K562 treated with DMSO at 1 percent for 12 hours (cell line): Measurements from ENCODE around the gene COL23A1. TPM values are rescaled to one million over a fixed set of nuclear protein-coding genes. Genes with fewer than 3 reads are reported as not detected.

Source experiments
- total RNA-seq: library from RNA; unstranded; fragments of 300-600 nt; gene quantifications from 2 replicates; pipeline ENCODE4 v1.2.3, GENCODE V29; 2022; ENCODE audit not compliant: insufficient read depth

COL23A1 gene
- total RNA-seq: 0.27 TPM in 1 of 2 replicates, not detected in the other

GRCh38 chr5:178590141-178590923 is at the start of gene COL23A1:
Gene COL23A1 (minus strand): TSS chr5:178590393.

DNA sequence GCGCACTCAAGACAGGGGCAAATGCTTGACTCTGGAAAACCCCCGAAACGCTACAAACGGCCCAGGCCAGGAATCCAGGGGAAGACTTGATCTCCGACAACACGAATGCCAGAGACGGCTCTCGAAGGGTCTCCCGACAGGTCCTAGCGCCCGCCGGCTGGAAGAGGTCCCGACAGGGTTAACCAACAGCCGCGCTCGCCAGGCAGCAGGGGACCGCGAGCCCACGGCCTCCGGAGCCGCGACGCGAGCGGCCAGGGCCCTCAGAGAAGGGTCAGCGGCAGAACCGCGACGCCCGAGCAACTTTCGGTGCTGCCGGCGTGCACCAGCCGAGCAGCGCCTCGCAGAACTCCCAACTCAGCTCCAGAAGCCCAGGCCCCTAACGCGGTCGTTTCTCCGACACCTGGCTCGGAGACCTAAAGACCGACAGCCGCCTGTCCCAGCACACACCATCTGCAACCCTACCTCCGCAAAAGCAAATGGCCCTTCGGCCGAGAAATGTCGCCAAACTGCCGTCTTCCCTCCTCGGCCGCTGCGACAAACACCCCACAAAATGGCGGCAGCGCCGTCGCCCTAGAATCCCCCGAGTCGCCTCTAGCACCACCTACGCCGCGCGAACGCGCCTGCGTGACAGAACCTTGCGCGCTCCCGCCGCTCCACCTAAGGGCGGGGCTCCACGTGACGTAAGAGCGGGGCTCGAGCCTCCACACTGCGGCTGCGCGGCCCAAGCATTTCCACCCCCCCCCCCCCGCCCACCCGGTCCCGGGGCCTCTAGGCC is 36.5 kb upstream of the COL23A1 start, which contains the start of gene CLK4:
TSS of gene CLK4 (minus strand) at position 567 of the 775 bp plus-strand sequence. CDS start 3,634 bp downstream, outside the sequence.

DNA sequence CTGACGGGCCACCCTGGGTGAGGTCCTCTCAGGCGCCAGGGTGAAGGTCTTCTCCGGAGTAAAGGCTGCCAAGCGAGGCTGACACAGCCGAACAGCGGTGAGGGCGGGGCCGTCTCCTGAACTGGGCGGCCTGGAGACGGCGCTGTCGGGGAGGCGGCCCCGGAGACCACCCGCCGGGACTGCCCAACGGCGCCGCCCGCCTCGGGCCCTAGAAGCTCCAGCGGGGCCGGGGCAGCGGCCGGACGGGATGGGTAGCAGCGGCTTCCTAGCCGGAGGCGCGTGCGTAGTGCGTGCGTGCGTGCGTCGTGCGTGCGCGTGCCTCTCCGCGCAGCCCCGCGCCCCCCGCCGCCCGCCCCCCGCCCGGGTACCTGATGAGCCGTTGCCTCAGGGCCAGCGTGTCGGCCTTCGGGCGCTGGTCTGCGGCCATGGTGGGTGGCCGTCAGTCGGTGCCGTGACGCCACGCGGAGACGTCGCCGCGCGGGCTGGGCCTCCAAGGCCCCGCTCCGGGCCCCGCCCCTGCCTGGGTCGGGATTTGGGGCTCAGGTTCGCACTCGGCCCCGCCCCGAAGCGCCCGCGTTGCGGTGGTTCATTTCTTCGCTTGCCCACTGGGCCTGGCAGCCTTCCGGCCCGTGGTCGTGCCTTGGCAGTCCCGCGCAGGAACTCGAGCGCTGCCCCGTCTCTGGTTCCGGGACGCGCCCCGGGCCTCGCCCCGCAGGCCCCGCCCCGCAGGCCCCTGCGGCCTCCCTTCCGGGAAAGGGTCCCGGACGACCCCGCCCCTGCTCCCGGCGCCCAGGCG is 357.9 kb downstream of the COL23A1 start, which contains the start of gene PHYKPL:
TSS of gene PHYKPL (minus strand) at position 679 of the 796 bp plus-strand sequence. CDS start at position 427, 252 bp downstream.

GRCh38 chr5:178204182-178204934 is 385.8 kb downstream of the COL23A1 start, which contains the start of gene HNRNPAB:
Gene HNRNPAB (plus strand): TSS chr5:178204533. CDS start chr5:178204838, 305 bp downstream.

Other genes starting within 250 kb of the COL23A1 start
- gene CLK4, start 36.7 kb upstream of the COL23A1 start, total RNA-seq: 4.3 and 10.8 TPM in 2 replicates
- gene ZNF354A, start 140.3 kb upstream of the COL23A1 start, total RNA-seq: 1.6 TPM in 1 of 2 replicates, not detected in the other